HepG2 (cell line): Measurements from ENCODE around the gene ADAMTS4. TPM values are rescaled to one million over a fixed set of nuclear protein-coding genes. Genes with fewer than 3 reads are reported as not detected.

Source experiments
- ATAC-seq: fragments of 200-7000 bp; cut with Tn5 transposase; 3 replicates; pipeline ENCODE4 v1.9.1; 2020; ENCODE audit warnings: mild to moderate bottlenecking, moderate library complexity
- BruUV-seq: library from RNA; stranded (reverse); fragments of 400-500 nt; replicated peaks from 2 replicates; lab custom pipeline; 2021; lab: Mats Ljungman, UMichigan
- CTCF ChIA-PET: fragments of 300-600 bp; formaldehyde crosslinking; extraction: SDS; loops from one replicate; lab custom pipeline; 2021; ENCODE audit warnings: low total read pairs, inconsistent platforms, low intra/inter-chr PET ratio; lab: Yijun Ruan, JAX
- POLR2A ChIA-PET: fragments of 350-600 bp; sonication (Branson Sonifier 250); formaldehyde crosslinking; loops from one replicate; lab custom pipeline; 2020; ENCODE audit warnings: antibody characterized with exemption, inconsistent platforms; lab: Yijun Ruan, JAX
- DNase-seq: peaks from one replicate; pipeline ENCODE4 v3.0.0-alpha.2; 2015; ENCODE audit warnings: low spot score
- FAIRE-seq: peaks from 3 replicates; lab custom pipeline; 2011; peaks lifted over from hg19 to GRCh38; lab: Jason Lieb, UNC
- H2AFZ ChIP-seq: one replicate; pipeline ENCODE4 v1.6.1; 2011; ENCODE audit warnings: low read length, inconsistent platforms
- H3K27ac ChIP-seq: fragments of 300-600 bp; 3 replicates; pipeline ENCODE4 v1.8.0; 2011; ENCODE audit warnings: mixed run types, mild to moderate bottlenecking, mixed read lengths, low read length, inconsistent platforms; ENCODE audit not compliant: insufficient read depth; ENCODE audit errors: extremely low read length
- H3K27me3 ChIP-seq, 2 experiments: fragments of 200-600 bp in 1 of 2; 2 replicates in 1 of 2; 3 replicates in 1 of 2; pipeline versions ENCODE4 v1.6.0 to v1.8.0; 2011; ENCODE audit warnings: low read length in 2 of 2, mild to moderate bottlenecking in 2 of 2, moderate library complexity in 2 of 2, inconsistent platforms in 1 of 2; ENCODE audit not compliant: insufficient read depth in 2 of 2, control insufficient read depth in 1 of 2
- H3K36me3 ChIP-seq, 2 experiments: fragments of 200-600 bp in 1 of 2; replicated peaks in 1 of 2; 2 replicates in 1 of 2; 3 replicates in 1 of 2; pipeline versions ENCODE4 v1.5.1 to v1.8.0; 2011; ENCODE audit warnings: low read length in 2 of 2, inconsistent platforms in 1 of 2; ENCODE audit not compliant: insufficient read depth in 2 of 2, control insufficient read depth in 1 of 2
- H3K4me1 ChIP-seq: 2 replicates; pipeline ENCODE4 v1.5.1; 2012; ENCODE audit warnings: low read length, inconsistent platforms; ENCODE audit not compliant: insufficient read depth
- H3K4me2 ChIP-seq: 2 replicates; pipeline ENCODE4 v1.6.0; 2011; ENCODE audit warnings: low read depth, low read length, inconsistent platforms
- H3K4me3 ChIP-seq, 3 experiments: fragments of 200-600 bp in 1 of 3; sonication (generic), shearing (Covaris generic) in 1 of 3; replicated peaks in 1 of 3; 2 replicates each; pipeline ENCODE4 v1.5.1; 2011 to 2016; ENCODE audit warnings: low read length in 3 of 3, inconsistent platforms in 2 of 3, low read depth in 2 of 3, mild to moderate bottlenecking in 2 of 3, control low read depth in 1 of 3, mixed read lengths in 1 of 3; ENCODE audit not compliant: insufficient read depth in 1 of 3
- H3K79me2 ChIP-seq: one replicate; pipeline ENCODE4 v1.6.1; 2011; ENCODE audit warnings: low read length, inconsistent platforms; ENCODE audit not compliant: insufficient read depth
- H3K9ac ChIP-seq: 2 replicates; pipeline ENCODE4 v1.6.0; 2011; ENCODE audit warnings: mild to moderate bottlenecking, low read depth, low read length, inconsistent platforms; ENCODE audit not compliant: insufficient read depth
- H3K9me3 ChIP-seq: 2 replicates; pipeline ENCODE4 v1.5.1; 2012; ENCODE audit warnings: mild to moderate bottlenecking, low read length
- H4K20me1 ChIP-seq: 2 replicates; pipeline ENCODE4 v1.6.0; 2011; ENCODE audit warnings: inconsistent platforms, mild to moderate bottlenecking, low read length, moderate library complexity; ENCODE audit not compliant: insufficient read depth
- FOSL2 ChIP-seq: sonication (generic); formaldehyde crosslinking; IDR thresholded peaks from 2 replicates; pipeline ENCODE4 v1.4.0; 2020; ENCODE audit warnings: missing genetic modification reagents
- GMEB1 ChIP-seq: sonication (generic); formaldehyde crosslinking; IDR thresholded peaks from 2 replicates; pipeline ENCODE4 v1.5.1; 2020; ENCODE audit warnings: missing genetic modification reagents, mild to moderate bottlenecking, borderline replicate concordance
- MAFG ChIP-seq: sonication (generic); formaldehyde crosslinking; IDR thresholded peaks from 2 replicates; pipeline ENCODE4 v1.5.1; 2020; ENCODE audit warnings: mild to moderate bottlenecking, missing genetic modification reagents
- PHF20 ChIP-seq: sonication (generic); formaldehyde crosslinking; IDR thresholded peaks from 2 replicates; pipeline ENCODE4 v1.5.0; 2020; ENCODE audit warnings: mild to moderate bottlenecking, missing genetic modification reagents
- PRDM4 ChIP-seq: sonication (generic); formaldehyde crosslinking; IDR thresholded peaks from 2 replicates; pipeline ENCODE4 v1.9.0; 2021; ENCODE audit warnings: missing genetic modification reagents, borderline replicate concordance
- SSRP1 ChIP-seq: IDR thresholded peaks from 2 replicates; pipeline ENCODE4 v1.6.1; 2016; ENCODE audit warnings: control low read depth
- ZNF121 ChIP-seq: sonication (generic); formaldehyde crosslinking; IDR thresholded peaks from 2 replicates; pipeline ENCODE4 v1.5.0; 2020; ENCODE audit warnings: mild to moderate bottlenecking, missing genetic modification reagents
- ZNF263 ChIP-seq: sonication (generic); formaldehyde crosslinking; IDR thresholded peaks from 2 replicates; pipeline ENCODE4 v1.4.0; 2020; ENCODE audit warnings: missing genetic modification reagents
- ZNF546 ChIP-seq: sonication (generic); formaldehyde crosslinking; conservative IDR thresholded peaks from 2 replicates; pipeline ENCODE4 v1.8.1; 2023; ENCODE audit warnings: mild to moderate bottlenecking, missing genetic modification reagents
- ZNF614 ChIP-seq: IDR thresholded peaks from 2 replicates; pipeline ENCODE4 v1.6.1; 2018; ENCODE audit warnings: missing biosample characterization, missing genetic modification reagents, inconsistent platforms, borderline replicate concordance
- ZNF7 ChIP-seq: IDR thresholded peaks from 2 replicates; pipeline ENCODE4 v1.6.1; 2016; ENCODE audit warnings: missing biosample characterization, missing genetic modification reagents
- ZNF782 ChIP-seq: sonication (generic); formaldehyde crosslinking; IDR thresholded peaks from 2 replicates; pipeline ENCODE4 v1.4.0; 2020; ENCODE audit warnings: missing genetic modification reagents, mild to moderate bottlenecking, borderline replicate concordance
- WGBS: methylation state at CpG from one replicate; pipeline ENCODE4 v1.1.6; 2017; ENCODE audit warnings: low lambda C conversion rate; 5-methylcytosine and 5-hydroxymethylcytosine counted together
- in situ Hi-C: cut with HindIII; loops from 2 replicates; pipeline ENCODE4 v1.10.0; 2017; ENCODE audit warnings: low pct_unique_long_range_greater_than_20kb; ENCODE audit not compliant: extremely low pct_ligation_motif_present
- intact Hi-C: fragments of 100-400 bp; cut with micrococcal nuclease; formaldehyde crosslinking; loops from one replicate; pipeline ENCODE4 v1.10.0; 2022; ENCODE audit not compliant: unreplicated experiment
- polyA plus RNA-seq, 8 experiments: library from polyadenylated mRNA; depleted of rRNA in 3 of 8; stranded (reverse) in 7 of 8; unstranded in 1 of 8; fragments of >200 nt; fragmentation: Illumina TruSeq in 4 of 8; extraction: Trizol in 4 of 8; gene quantifications; 2 replicates each; pipeline versions ENCODE4 v1.2.1 to v1.2.3, GENCODE V29; 2011 to 2016; ENCODE audit warnings: low read depth in 4 of 8, missing spikeins in 1 of 8, mixed read lengths in 1 of 8; ENCODE audit not compliant: insufficient read depth in 1 of 8
- total RNA-seq, 5 experiments: library from RNA; depleted of rRNA; stranded (reverse); fragments of >200 nt; fragmentation: Illumina TruSeq; extraction: Trizol; gene quantifications; 2 replicates each; pipeline ENCODE4 v1.2.3, GENCODE V29; 2016; ENCODE audit warnings: low read depth in 1 of 5
- TF ChIP-seq, protein P1 (sequence below): sonication (generic); formaldehyde crosslinking; IDR thresholded peaks from 2 replicates; pipeline ENCODE4 v1.4.0; 2020; ENCODE audit warnings: missing genetic modification reagents
- TF ChIP-seq, protein P2 (sequence below): sonication (generic); formaldehyde crosslinking; IDR thresholded peaks from 2 replicates; pipeline ENCODE4 v1.4.0; 2020; ENCODE audit warnings: missing genetic modification reagents
- TF ChIP-seq, protein P3 (sequence below): sonication (generic); formaldehyde crosslinking; IDR thresholded peaks from 2 replicates; pipeline ENCODE4 v1.8.0; 2022; ENCODE audit warnings: missing genetic modification reagents, mild to moderate bottlenecking, moderate library complexity, borderline replicate concordance

The ADAMTS4 gene
- total and polyA plus RNA-seq, 2 of the 13 experiments (the other 11 are each of a cell fraction or from before 2014, with no cell fraction given), result 0.51 to 1.7 TPM

DNA sequence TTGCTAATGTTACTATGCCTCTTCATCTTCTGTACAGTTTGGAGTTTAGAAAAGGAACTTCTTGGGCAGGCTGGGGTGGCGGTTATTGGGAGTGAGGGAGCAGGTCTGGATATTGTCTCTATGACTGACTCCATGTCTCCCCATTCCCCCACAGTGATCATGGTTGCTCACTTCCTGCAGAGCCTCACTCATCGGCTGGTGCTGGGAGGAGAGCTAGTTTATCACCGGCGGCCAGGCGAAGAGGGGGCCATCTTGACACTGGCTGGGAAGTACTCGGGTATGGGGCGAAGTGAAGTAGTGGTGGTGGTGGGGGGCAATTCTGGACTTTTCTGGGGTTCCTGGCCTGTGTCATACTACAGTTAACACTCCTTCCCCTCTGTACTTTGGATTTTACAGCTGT is 29.2 kb upstream of the ADAMTS4 start:
- in situ Hi-C loops, result loop anchor here (5.0 to 10.0 kb wide), 2 partner anchors 64 to 157 kb away; no protein-coding TSS in a partner anchor
- POLR2A ChIA-PET, result interaction anchor here (1.5 to 12.5 kb wide), 2 partner anchors 9 to 21 kb away, joined by 4 to 357 read pairs; partner anchors contain the start of gene NDUFS2
- no peak for TF ChIP-seq ZNF7
- TF ChIP-seq FOSL2 (CRISPR knock-in tag), result no peak
- no peak for TF ChIP-seq SSRP1 (CRISPR knock-in tag)
- TF ChIP-seq MAFG, result no peak
- no peak for TF ChIP-seq ZNF614 (CRISPR knock-in tag)
- TF ChIP-seq ZNF263, result no peak
- TF ChIP-seq ZNF782 (CRISPR knock-in tag), result no peak
- no peak for TF ChIP-seq PHF20 (CRISPR knock-in tag)
- TF ChIP-seq ZNF121, result no peak
- TF ChIP-seq PRDM4 (CRISPR knock-in tag), result no peak
- TF ChIP-seq, protein P1, sequence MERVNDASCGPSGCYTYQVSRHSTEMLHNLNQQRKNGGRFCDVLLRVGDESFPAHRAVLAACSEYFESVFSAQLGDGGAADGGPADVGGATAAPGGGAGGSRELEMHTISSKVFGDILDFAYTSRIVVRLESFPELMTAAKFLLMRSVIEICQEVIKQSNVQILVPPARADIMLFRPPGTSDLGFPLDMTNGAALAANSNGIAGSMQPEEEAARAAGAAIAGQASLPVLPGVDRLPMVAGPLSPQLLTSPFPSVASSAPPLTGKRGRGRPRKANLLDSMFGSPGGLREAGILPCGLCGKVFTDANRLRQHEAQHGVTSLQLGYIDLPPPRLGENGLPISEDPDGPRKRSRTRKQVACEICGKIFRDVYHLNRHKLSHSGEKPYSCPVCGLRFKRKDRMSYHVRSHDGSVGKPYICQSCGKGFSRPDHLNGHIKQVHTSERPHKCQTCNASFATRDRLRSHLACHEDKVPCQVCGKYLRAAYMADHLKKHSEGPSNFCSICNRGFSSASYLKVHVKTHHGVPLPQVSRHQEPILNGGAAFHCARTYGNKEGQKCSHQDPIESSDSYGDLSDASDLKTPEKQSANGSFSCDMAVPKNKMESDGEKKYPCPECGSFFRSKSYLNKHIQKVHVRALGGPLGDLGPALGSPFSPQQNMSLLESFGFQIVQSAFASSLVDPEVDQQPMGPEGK (CRISPR knock-in tag), result no peak
- TF ChIP-seq, protein P2, sequence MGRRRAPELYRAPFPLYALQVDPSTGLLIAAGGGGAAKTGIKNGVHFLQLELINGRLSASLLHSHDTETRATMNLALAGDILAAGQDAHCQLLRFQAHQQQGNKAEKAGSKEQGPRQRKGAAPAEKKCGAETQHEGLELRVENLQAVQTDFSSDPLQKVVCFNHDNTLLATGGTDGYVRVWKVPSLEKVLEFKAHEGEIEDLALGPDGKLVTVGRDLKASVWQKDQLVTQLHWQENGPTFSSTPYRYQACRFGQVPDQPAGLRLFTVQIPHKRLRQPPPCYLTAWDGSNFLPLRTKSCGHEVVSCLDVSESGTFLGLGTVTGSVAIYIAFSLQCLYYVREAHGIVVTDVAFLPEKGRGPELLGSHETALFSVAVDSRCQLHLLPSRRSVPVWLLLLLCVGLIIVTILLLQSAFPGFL, result no peak
- TF ChIP-seq ZNF546 (CRISPR knock-in tag), result no peak
- no peak for TF ChIP-seq GMEB1
- TF ChIP-seq, protein P3, sequence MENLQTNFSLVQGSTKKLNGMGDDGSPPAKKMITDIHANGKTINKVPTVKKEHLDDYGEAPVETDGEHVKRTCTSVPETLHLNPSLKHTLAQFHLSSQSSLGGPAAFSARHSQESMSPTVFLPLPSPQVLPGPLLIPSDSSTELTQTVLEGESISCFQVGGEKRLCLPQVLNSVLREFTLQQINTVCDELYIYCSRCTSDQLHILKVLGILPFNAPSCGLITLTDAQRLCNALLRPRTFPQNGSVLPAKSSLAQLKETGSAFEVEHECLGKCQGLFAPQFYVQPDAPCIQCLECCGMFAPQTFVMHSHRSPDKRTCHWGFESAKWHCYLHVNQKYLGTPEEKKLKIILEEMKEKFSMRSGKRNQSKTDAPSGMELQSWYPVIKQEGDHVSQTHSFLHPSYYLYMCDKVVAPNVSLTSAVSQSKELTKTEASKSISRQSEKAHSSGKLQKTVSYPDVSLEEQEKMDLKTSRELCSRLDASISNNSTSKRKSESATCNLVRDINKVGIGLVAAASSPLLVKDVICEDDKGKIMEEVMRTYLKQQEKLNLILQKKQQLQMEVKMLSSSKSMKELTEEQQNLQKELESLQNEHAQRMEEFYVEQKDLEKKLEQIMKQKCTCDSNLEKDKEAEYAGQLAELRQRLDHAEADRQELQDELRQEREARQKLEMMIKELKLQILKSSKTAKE, result no peak

More for the DNA sequence above, 29.2 kb upstream of the ADAMTS4 start:
- WGBS, result 100% methylated on average over 7 of the region's 7 CpGs
- Histone ChIP-seq H3K79me2 (peaks cover 19% of the 10 kb centered on the region), H3K36me3 (peaks cover 12 to 38% of the 10 kb centered on the region in 2 experiments; a peak in 4 of 5 replicates), H3K4me3 (no peak overlapping the region), H3K27me3 (no peaks in the 10 kb centered on the region; a peak in 1 of 5 replicates), H3K9me3 (no peaks in the 10 kb centered on the region), H4K20me1 (no peaks in the 10 kb centered on the region; the same call in 1 of the 2 replicates), H3K27ac (no peak overlapping the region), H3K9ac (no peak overlapping the region), H3K4me2 (peak overlapping the region; percentile 92; the same call in 1 of the 2 replicates), H3K4me1 (peaks cover 53% of the 10 kb centered on the region), H2AFZ (no peak overlapping the region)
- intact Hi-C loops, result loop anchor here (5.0 kb wide), 1 partner anchor 84 kb away; the partner anchor contains the start of gene SDHC
- BruUV-seq, result no TSS peak
- no peak for DNase-seq
- FAIRE-seq, result no peak
- CTCF ChIA-PET, result interaction anchor here (1.0 to 3.7 kb wide), 3 partner anchors 16 to 63 kb away, joined by 3 to 36 read pairs (median 13); no protein-coding TSS in a partner anchor
- ATAC-seq, result no peak
